ENCODE measurements around the gene OR6C68.

DNA sequence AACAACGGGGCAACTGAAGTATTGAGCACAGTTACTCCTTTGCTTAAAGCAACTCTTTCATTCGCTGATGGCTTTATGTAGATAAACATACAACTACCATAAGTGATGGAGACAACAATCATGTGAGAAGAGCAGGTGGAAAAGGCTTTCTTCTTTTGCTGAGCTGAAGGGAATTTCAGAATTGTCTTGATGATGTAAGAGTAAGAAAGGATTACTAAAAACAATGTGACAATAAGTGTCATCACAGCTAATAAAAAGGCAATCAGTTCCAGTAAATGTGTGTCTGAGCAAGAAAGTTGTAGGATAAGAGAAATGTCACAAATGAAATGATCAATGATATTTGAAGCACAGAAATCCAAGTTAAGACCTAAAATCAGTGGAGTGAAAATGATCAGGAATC is 22.9 kb upstream of the OR6C68 start:
- TF ChIP-seq, protein P1, sequence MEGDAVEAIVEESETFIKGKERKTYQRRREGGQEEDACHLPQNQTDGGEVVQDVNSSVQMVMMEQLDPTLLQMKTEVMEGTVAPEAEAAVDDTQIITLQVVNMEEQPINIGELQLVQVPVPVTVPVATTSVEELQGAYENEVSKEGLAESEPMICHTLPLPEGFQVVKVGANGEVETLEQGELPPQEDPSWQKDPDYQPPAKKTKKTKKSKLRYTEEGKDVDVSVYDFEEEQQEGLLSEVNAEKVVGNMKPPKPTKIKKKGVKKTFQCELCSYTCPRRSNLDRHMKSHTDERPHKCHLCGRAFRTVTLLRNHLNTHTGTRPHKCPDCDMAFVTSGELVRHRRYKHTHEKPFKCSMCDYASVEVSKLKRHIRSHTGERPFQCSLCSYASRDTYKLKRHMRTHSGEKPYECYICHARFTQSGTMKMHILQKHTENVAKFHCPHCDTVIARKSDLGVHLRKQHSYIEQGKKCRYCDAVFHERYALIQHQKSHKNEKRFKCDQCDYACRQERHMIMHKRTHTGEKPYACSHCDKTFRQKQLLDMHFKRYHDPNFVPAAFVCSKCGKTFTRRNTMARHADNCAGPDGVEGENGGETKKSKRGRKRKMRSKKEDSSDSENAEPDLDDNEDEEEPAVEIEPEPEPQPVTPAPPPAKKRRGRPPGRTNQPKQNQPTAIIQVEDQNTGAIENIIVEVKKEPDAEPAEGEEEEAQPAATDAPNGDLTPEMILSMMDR (IDR thresholded peaks at IDR 0.05; ENCODE audit: low read length): no peak
- no peak for TF ChIP-seq EZH2 (optimal IDR thresholded peaks at IDR 0.05; ENCODE audit: low read depth, low read length)
